ENCODE measurements around the gene BRD1.

BRD1 gene

DNA sequence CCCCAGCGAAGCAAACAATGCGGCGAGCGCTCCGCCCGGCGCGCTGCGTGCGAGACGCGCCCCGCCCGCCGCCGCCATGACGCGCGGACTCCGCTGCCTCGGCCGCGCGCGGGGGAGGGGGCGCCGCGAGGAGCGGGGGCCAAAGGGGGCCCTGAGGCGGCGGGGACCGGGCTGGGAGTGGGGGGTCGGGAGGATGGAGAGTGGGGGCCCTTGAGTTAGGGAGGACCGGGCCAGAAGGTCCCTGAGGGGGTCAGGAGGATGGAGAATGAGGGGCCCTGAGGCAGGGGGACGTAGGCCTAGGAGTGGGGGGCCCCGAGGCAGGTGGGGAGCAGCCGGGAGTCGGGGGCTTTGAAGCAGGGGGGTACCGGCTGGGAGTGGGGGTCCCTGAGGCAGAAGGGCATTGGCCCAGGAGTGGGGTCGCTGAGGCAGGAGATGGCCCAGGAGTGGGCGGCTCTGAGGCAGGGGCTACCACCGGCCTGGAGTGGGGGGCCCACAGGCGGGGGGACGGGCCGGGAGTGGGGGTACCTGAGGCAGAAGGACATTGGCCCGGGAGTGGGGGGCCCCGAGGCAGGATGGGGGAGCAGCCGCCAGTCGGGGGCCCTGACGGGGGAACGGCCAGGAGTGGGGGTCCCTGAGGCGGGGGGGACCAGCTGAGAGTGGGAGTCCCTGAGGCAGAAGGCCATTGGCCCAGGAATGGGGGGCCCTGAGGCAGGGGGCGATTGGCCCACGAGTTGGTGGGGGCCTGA is at the start of gene BRD1:
TSS of gene BRD1 (minus strand) at position 21 of the 746 bp plus-strand sequence. CDS start 3,556 bp downstream, outside the sequence.
- Histone ChIP-seq H3K36me3 (ENCODE audit: control insufficient read depth, low read depth, low read length) (peaks cover 18% of the 10 kb centered on the region), H3K4me1 (ENCODE audit: control insufficient read depth, low read depth, low read length) (no peaks in the 10 kb centered on the region), H3K9me3 (ENCODE audit: control insufficient read depth, low read depth, low read length) (no peaks in the 10 kb centered on the region), H3K9ac (ENCODE audit: low read length) (peak within 1 kb of the TSS; percentile 78), H3K27ac (ENCODE audit: low read length) (no peak within 1 kb of the TSS), H3K4me3 (ENCODE audit: low read length) (peak within 1 kb of the TSS; percentile 72), H3K27me3 (ENCODE audit: control insufficient read depth, insufficient read depth, low read length) (no peaks in the 10 kb centered on the region)

DNA sequence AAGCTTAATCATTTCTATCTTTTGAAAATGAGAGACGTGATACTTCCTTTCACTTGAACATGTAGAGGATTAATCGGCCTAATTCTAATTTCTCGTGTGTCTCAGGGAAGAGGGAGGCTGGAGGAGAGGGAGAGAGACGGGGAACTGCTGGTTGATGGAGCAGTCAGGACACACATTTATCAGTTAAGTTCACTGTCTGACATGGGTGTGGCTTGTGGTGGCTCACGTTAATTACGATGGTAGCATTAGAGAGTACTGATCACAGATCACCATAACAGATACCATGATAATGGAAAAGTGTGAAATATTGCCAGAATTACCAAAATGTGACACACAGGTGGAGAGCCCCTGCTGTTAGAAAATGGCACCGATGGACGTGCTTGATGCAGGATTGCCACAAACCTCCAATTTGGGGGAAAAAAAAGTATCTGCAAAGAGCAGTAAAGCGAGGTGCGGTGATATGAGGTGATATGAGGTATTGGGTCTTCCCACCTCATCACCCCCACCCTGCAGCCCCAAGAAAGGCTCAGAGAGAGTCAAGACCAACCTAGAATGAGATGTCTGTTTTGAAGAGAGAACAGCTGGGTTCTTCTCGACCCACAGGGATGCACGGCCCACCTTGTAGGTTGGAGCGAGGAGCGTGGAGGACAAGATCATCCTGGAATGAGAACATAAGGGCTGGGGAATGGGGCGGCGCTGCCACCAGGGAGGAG is 45.7 kb upstream of the BRD1 start:
- Histone ChIP-seq H3K4me1 (ENCODE audit: control insufficient read depth, low read depth, low read length) (no peaks in the 10 kb centered on the region), H3K9me3 (ENCODE audit: control insufficient read depth, low read depth, low read length) (no peaks in the 10 kb centered on the region), H3K36me3 (ENCODE audit: control insufficient read depth, low read depth, low read length) (no peaks in the 10 kb centered on the region), H3K4me3 (ENCODE audit: low read length) (no peak overlapping the region), H3K27ac (ENCODE audit: low read length) (no peak overlapping the region), H3K27me3 (ENCODE audit: control insufficient read depth, insufficient read depth, low read length) (no peaks in the 10 kb centered on the region), H3K9ac (ENCODE audit: low read length) (no peak overlapping the region)

DNA sequence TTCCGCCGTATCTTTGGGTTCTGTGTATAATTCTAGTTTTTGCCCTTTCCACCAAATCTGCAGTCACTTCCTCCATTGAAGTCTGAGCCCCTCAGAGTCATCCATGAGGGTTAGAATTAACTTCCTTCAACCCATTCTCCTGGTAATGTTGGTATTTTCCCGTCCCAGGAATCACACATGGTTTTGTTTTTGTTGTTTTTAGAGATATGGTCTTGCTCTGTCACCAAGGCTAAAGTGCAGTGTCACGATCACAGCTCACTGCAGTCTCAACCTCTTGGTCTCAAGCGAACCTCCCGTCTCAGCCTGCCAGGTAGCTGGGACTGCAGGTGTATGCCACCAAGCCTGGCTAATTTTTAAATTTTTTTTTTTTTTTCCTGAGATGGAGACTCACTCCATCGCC is 44.7 kb upstream of the BRD1 start:
- Histone ChIP-seq H3K27ac (ENCODE audit: low read length) (no peak overlapping the region), H3K9me3 (ENCODE audit: control insufficient read depth, low read depth, low read length) (no peaks in the 10 kb centered on the region), H3K9ac (ENCODE audit: low read length) (no peak overlapping the region), H3K4me3 (ENCODE audit: low read length) (no peak overlapping the region), H3K27me3 (ENCODE audit: control insufficient read depth, insufficient read depth, low read length) (no peaks in the 10 kb centered on the region), H3K4me1 (ENCODE audit: control insufficient read depth, low read depth, low read length) (no peaks in the 10 kb centered on the region), H3K36me3 (ENCODE audit: control insufficient read depth, low read depth, low read length) (no peaks in the 10 kb centered on the region)

DNA sequence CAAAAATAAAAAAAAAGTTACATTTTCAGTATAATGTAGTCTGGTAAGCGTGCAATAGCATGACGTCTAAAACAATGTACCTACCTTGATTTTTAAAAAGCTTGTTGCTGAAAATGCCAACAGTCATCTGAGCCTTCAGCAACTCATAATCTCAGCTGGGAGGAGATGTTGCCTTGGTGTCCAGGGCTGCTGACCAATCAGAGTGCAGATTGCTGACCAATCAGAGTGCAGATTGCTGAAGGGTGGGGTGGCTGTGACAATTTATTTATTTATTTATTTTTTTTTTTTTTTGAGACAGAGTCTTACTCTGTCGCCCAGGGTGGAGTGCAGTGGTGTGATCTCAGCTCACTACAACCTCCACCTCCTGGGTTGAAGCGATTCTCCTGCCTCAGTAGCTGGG is 43.8 kb upstream of the BRD1 start:
- no peak overlapping the region for H3K9ac ChIP-seq (ENCODE audit: low read length)
- no peaks in the 10 kb centered on the region for H3K9me3 ChIP-seq (ENCODE audit: control insufficient read depth, low read depth, low read length)
- no peaks in the 10 kb centered on the region for H3K36me3 ChIP-seq (ENCODE audit: control insufficient read depth, low read depth, low read length)
- no peaks in the 10 kb centered on the region for H3K27me3 ChIP-seq (ENCODE audit: control insufficient read depth, insufficient read depth, low read length)
- H3K27ac ChIP-seq (ENCODE audit: low read length), result no peak overlapping the region
- H3K4me3 ChIP-seq (ENCODE audit: low read length), result no peak overlapping the region
- H3K4me1 ChIP-seq (ENCODE audit: control insufficient read depth, low read depth, low read length), result peaks cover 7% of the 10 kb centered on the region

DNA sequence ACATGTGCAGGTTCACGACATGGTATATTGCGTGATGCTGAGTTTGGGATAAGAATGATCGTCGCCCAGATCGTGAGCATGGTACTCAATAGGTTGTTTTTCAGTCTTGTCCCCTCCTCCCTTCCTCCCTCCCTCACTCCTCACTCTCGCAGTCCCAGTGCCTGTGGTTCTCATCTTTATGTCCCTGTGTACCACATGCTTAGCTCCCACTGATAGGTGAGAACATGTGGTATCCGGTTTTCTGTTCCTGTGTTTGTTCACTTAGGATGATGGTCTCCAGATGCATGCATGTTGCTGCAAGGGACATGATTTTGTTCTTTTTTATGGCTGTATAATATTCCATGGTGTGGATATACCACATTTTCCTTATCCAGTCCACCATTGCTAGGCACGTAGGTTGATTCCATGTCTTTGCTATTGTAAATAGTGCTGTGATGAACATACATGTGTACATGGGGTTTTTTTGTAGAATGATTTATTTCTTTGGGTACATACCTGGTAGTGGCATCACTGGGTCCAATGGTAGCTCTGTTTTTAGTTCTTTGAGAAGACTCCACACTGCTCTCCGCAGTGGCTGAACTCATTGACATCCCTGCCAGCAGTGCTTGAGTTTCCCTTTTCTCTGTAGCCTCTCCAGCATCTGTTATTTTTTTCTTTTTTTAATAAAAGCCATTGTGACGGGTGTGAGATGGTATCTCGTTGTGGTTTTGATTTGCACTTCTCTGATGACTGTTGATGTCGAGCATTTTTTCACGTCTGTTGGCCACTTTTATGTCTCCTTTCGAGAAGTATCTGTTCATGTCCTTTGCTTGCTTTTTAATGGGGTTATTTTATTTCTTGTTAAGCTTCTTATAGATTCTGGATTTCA is 42.4 kb upstream of the BRD1 start:
- no peaks in the 10 kb centered on the region for H3K9me3 ChIP-seq (ENCODE audit: control insufficient read depth, low read depth, low read length)
- H3K9ac ChIP-seq (ENCODE audit: low read length), result no peak overlapping the region
- H3K4me1 ChIP-seq (ENCODE audit: control insufficient read depth, low read depth, low read length), result peaks cover 8% of the 10 kb centered on the region

DNA sequence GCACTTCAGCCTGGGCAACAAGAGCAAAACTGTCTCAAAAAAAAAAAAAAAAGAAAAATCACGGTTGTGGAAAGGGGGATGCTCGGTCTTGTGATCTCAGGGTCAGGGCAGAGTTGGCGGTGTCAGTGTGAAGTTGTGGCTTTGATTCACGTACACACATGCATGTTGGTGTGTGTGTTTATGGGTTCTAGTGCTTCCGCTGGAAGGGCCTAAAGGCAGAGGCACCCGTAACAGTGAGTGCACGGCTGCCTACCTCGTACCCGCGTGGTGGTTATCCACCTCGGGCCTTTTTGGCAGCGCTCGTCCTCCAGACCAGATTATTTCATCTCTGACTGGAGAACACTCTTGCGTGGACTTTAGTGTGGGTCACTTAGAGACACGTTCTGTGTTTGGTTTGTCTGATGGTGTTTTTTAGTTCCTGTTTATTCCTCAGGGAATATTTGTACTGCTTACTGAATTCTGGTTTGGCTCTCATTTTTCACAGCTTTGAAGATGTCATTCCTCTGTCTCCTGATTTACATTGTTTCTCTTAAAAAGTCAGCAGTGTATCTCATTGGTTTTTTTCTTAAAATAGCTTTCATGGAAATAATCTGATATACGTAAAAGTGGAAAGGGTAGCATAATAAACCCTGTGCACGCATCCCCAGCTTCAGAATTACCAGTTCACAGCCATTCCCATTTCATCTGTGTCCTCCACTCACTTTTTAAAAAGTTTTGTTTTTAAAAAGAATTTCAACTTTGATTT is 41.6 kb upstream of the BRD1 start:
- no peak overlapping the region for H3K9ac ChIP-seq (ENCODE audit: low read length)
- no peak overlapping the region for H3K27ac ChIP-seq (ENCODE audit: low read length)
- H3K4me3 ChIP-seq (ENCODE audit: low read length), result no peak overlapping the region
- no peaks in the 10 kb centered on the region for H3K27me3 ChIP-seq (ENCODE audit: control insufficient read depth, insufficient read depth, low read length)
- no peaks in the 10 kb centered on the region for H3K9me3 ChIP-seq (ENCODE audit: control insufficient read depth, low read depth, low read length)
- peaks cover 8% of the 10 kb centered on the region for H3K4me1 ChIP-seq (ENCODE audit: control insufficient read depth, low read depth, low read length)
- H3K36me3 ChIP-seq (ENCODE audit: control insufficient read depth, low read depth, low read length), result no peaks in the 10 kb centered on the region

More for the DNA sequence above, 42.4 kb upstream of the BRD1 start:
- no peak overlapping the region for H3K4me3 ChIP-seq (ENCODE audit: low read length)
- H3K36me3 ChIP-seq (ENCODE audit: control insufficient read depth, low read depth, low read length), result no peaks in the 10 kb centered on the region
- H3K27ac ChIP-seq (ENCODE audit: low read length), result no peak overlapping the region
- no peaks in the 10 kb centered on the region for H3K27me3 ChIP-seq (ENCODE audit: control insufficient read depth, insufficient read depth, low read length)

DNA sequence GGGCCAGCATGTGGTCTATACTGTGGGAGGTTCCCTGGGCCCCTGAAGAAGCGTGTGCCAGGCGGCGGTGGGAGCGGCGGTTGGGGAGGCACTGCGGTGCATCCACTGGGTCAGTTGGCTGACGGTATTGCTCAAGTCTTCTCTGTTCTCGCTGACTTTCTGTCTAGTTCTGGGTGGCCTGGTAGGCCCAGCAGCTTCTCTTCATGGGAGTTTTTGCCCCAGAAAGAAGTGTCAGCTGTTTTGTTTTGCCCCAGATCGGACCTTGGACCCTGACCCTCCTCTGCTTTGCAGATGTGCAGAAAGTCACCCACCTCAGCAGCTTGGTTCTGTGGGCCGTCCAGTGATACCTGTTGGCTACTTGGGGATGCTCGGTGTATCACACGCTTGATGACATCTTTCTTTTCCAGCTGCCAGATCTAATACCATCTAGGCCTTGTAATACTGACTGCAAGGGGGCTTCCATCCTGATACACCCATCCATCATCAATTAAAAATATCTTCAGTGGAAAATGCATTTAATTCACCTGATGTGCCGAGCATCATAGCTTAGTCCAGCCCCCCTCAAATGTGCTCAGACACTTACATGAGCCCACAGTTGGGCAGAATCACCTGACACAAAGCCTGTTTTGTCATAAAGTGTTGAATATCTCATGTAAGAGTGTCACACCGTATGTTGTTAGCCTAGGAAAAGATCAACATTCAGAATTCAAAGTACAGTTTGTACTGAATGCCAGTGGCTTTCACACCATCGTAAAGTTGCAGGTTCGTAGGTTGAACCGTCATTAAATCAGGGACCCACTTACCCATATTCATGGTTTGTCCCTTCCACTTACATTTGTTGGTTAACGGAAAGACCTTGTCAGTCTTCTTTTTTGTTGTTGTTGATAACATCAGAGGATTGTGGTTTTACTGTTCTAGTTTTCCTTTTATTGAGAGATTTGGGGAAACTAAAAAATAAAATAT is 39.9 kb upstream of the BRD1 start:
- no peaks in the 10 kb centered on the region for H3K27me3 ChIP-seq (ENCODE audit: control insufficient read depth, insufficient read depth, low read length)
- no peaks in the 10 kb centered on the region for H3K9me3 ChIP-seq (ENCODE audit: control insufficient read depth, low read depth, low read length)
- peaks cover 8% of the 10 kb centered on the region for H3K4me1 ChIP-seq (ENCODE audit: control insufficient read depth, low read depth, low read length)
- no peak overlapping the region for H3K9ac ChIP-seq (ENCODE audit: low read length)
- no peaks in the 10 kb centered on the region for H3K36me3 ChIP-seq (ENCODE audit: control insufficient read depth, low read depth, low read length)
- H3K4me3 ChIP-seq (ENCODE audit: low read length), result no peak overlapping the region
- no peak overlapping the region for H3K27ac ChIP-seq (ENCODE audit: low read length)

DNA sequence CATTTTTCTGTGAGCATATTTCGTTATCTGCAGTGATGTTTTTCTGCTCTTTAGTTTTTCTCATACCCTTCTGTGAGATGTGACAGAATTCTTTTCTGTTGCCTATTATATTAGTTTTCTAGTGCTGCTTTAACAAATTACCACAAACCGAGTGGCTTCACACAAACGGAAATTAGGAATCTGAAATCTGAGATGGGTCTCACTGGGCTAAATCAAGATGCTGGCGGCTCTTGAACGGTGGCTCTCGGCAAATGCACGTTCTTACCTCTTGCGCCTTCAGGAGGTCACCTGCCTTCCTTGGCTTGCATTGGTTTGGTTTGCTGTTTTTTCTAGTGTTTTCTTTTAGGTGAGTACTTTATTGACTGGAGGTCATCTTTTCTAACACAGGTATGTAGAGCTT is 39.0 kb upstream of the BRD1 start:
- no peaks in the 10 kb centered on the region for H3K36me3 ChIP-seq (ENCODE audit: control insufficient read depth, low read depth, low read length)
- no peaks in the 10 kb centered on the region for H3K27me3 ChIP-seq (ENCODE audit: control insufficient read depth, insufficient read depth, low read length)
- peaks cover 8% of the 10 kb centered on the region for H3K4me1 ChIP-seq (ENCODE audit: control insufficient read depth, low read depth, low read length)
- H3K4me3 ChIP-seq (ENCODE audit: low read length), result no peak overlapping the region
- no peak overlapping the region for H3K9ac ChIP-seq (ENCODE audit: low read length)
- no peak overlapping the region for H3K27ac ChIP-seq (ENCODE audit: low read length)
- H3K9me3 ChIP-seq (ENCODE audit: control insufficient read depth, low read depth, low read length), result no peaks in the 10 kb centered on the region

DNA sequence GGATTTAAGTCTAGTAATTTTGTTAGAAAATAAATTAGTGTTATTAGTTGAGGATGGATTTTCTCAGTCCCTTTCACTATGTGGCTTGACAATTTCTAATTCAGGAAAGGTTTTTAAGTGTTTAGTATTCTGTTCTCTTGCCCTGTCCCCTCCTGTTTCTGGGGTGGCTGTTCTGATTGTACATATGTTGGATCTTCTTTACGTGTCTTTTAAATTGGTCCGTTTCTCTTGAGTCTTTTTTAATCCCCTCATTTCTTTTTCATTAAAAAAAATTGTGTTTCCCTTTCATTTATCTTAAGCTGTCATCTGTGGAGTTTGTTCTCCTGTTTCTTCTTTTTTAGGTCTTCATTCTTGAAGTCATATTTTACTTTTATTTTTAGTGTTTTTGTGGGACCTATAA is 38.5 kb upstream of the BRD1 start:
- Histone ChIP-seq H3K9ac (ENCODE audit: low read length) (no peak overlapping the region), H3K4me1 (ENCODE audit: control insufficient read depth, low read depth, low read length) (peaks cover 8% of the 10 kb centered on the region), H3K27ac (ENCODE audit: low read length) (no peak overlapping the region), H3K4me3 (ENCODE audit: low read length) (no peak overlapping the region), H3K27me3 (ENCODE audit: control insufficient read depth, insufficient read depth, low read length) (no peaks in the 10 kb centered on the region), H3K36me3 (ENCODE audit: control insufficient read depth, low read depth, low read length) (no peaks in the 10 kb centered on the region), H3K9me3 (ENCODE audit: control insufficient read depth, low read depth, low read length) (no peaks in the 10 kb centered on the region)

DNA sequence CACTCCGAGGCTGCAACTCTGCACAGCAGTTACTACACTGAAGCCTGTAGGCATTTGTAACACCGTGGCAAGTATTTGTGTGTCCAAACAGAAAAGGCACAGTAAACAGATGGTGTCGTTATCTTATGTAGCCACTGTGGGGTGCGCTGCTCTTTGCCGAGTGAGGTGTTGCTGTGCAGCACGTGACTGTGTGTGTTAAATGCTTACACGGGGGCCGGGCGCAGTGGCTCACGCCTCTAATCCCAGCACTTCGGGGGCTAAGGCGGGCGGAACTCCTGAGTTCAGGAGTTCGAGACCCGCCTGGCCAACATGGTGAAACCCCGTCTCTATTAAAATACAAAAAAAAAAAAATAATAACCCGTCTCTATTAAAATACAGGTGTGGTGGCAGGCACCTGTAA is 37.5 kb upstream of the BRD1 start:
- no peaks in the 10 kb centered on the region for H3K9me3 ChIP-seq (ENCODE audit: control insufficient read depth, low read depth, low read length)
- no peak overlapping the region for H3K9ac ChIP-seq (ENCODE audit: low read length)
- no peaks in the 10 kb centered on the region for H3K36me3 ChIP-seq (ENCODE audit: control insufficient read depth, low read depth, low read length)
- H3K27me3 ChIP-seq (ENCODE audit: control insufficient read depth, insufficient read depth, low read length), result no peaks in the 10 kb centered on the region
- H3K27ac ChIP-seq (ENCODE audit: low read length), result no peak overlapping the region
- peaks cover 8% of the 10 kb centered on the region for H3K4me1 ChIP-seq (ENCODE audit: control insufficient read depth, low read depth, low read length)
- no peak overlapping the region for H3K4me3 ChIP-seq (ENCODE audit: low read length)
